ENCODE measurements around the gene ZZZ3.

GRCh38 chr1:77671836-77672235 is 10.6 kb downstream of the ZZZ3 start:
- TF ChIP-seq TBX2 (CRISPR knock-in tag; IDR thresholded peaks at IDR 0.05; ENCODE audit: borderline replicate concordance) (no peak), CEBPB (IDR thresholded peaks at IDR 0.05; ENCODE audit: borderline replicate concordance, low read depth, low read length) (no peak), XBP1 (CRISPR knock-in tag; IDR thresholded peaks at IDR 0.05) (no peak), PAWR (CRISPR knock-in tag; IDR thresholded peaks at IDR 0.05; ENCODE audit: borderline replicate concordance) (no peak), CTCF (CRISPR knock-in tag; IDR thresholded peaks at IDR 0.05) (no peak), SMARCC2 (IDR thresholded peaks at IDR 0.05) (no peak), RFX5 (IDR thresholded peaks at IDR 0.05; ENCODE audit: low read depth, low read length) (no peak), SUZ12 (IDR thresholded peaks at IDR 0.05; ENCODE audit: low read depth, low read length) (no peak), ZNF549 (CRISPR knock-in tag; IDR thresholded peaks at IDR 0.05) (no peak), PBX3 (CRISPR knock-in tag; IDR thresholded peaks at IDR 0.05; ENCODE audit: borderline replicate concordance) (no peak), HNF4G (IDR thresholded peaks at IDR 0.05; ENCODE audit: borderline replicate concordance, low read depth, low read length) (no peak), HNF4G (CRISPR knock-in tag; IDR thresholded peaks at IDR 0.05; ENCODE audit: borderline replicate concordance, low read depth) (no peak)

Data from HepG2 (cell line).